Measurements from ENCODE around the gene WDR17. TPM values are rescaled to one million over a fixed set of nuclear protein-coding genes. Genes with fewer than 3 reads are reported as not detected.

Gene WDR17
- total and polyA plus RNA-seq, 2 of the 8 experiments (the other 6 are each of a cell fraction or from before 2014, with no cell fraction given) = 1.4 to 3.3 TPM

DNA sequence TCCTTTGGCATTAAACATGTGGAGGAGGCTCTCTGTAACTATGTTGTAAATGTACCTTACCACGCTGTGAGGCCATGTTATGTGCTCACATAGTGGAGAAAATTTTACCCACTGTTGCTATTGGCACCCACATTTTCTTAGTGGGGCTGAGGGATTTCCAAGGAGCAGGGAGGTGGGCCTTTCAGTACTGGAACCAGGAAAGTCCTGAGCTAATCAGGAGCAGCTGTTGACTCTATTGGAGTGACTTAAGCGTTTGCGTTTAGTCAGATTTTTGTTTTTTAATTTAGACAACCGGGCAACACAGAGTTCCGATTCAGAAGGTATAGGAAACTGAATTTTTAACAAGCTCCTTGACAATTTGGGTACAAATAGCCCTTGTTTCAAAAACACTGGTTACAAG is 30.7 kb upstream of the WDR17 start:
- Histone ChIP-seq H3K79me1 (ENCODE audit: low read depth, low read length) (no peaks in the 10 kb centered on the region), H3K4me2 (ENCODE audit: insufficient read depth in 1 of 2, low read depth in 2 of 2, low read length in 2 of 2) (no peak overlapping the region), H3K18ac (ENCODE audit: extremely low read depth, low read length) (no peak overlapping the region), H3K14ac (ENCODE audit: insufficient read length) (no peak overlapping the region), H2AFZ (ENCODE audit: low read length) (no peak overlapping the region), H3K9me3 (ENCODE audit: insufficient read depth in 2 of 2, low read depth in 1 of 2, low read length in 1 of 2) (no peaks in the 10 kb centered on the region), H4K5ac (ENCODE audit: insufficient read length, low read depth, low read length) (no peak overlapping the region), H2BK15ac (ENCODE audit: low read length) (no peak overlapping the region), H3K27me3 (replicated peaks in 1 of 4; ENCODE audit: control insufficient read depth in 3 of 4, extremely low read depth in 1 of 4, insufficient read depth in 3 of 4, low read length in 3 of 4) (no peaks in the 10 kb centered on the region), H3K4me3 (ENCODE audit: extremely low read depth in 1 of 4, insufficient read depth in 2 of 4, low read depth in 3 of 4, low read length in 4 of 4) (no peak overlapping the region), H3K36me3 (ENCODE audit: control insufficient read depth in 2 of 4, insufficient read depth in 4 of 4, low read length in 3 of 4) (no peaks in the 10 kb centered on the region), H3K9ac (replicated peaks in 1 of 4; ENCODE audit: extremely low read depth in 1 of 4, low read depth in 3 of 4, low read length in 3 of 4) (no peak overlapping the region), H3K23me2 (ENCODE audit: low read depth, low read length) (peaks cover 4% of the 10 kb centered on the region; the same call in 1 of the 2 replicates), H3K4me1 (replicated peaks in 1 of 4; ENCODE audit: control insufficient read depth in 3 of 4, insufficient read depth in 4 of 4, low read length in 3 of 4) (no peaks in the 10 kb centered on the region), H3K27ac (ENCODE audit: low read depth, low read length) (no peak overlapping the region), H4K20me1 (replicated peaks in 1 of 2; ENCODE audit: control insufficient read depth in 1 of 2, insufficient read depth in 2 of 2, low read length in 2 of 2) (no peaks in the 10 kb centered on the region), H3K56ac (replicated peaks; ENCODE audit: insufficient read length, low read depth, low read length) (no peak overlapping the region), H4K91ac (replicated peaks; ENCODE audit: insufficient read length, low read length) (no peak overlapping the region), H2BK120ac (replicated peaks; ENCODE audit: low read depth, low read length) (no peak overlapping the region), H2BK20ac (ENCODE audit: low read length) (no peak overlapping the region), H2BK12ac (ENCODE audit: low read depth, low read length) (no peak overlapping the region), H3K79me2 (ENCODE audit: control insufficient read depth in 1 of 2, insufficient read depth in 2 of 2, low read length in 2 of 2) (no peaks in the 10 kb centered on the region), H4K8ac (ENCODE audit: extremely low read depth, insufficient read depth, low read length) (no peak overlapping the region), H3K4ac (replicated peaks; ENCODE audit: insufficient read length, low read depth, low read length) (no peak overlapping the region), H2AK5ac (ENCODE audit: low read depth, low read length) (no peak overlapping the region), H3K23ac (ENCODE audit: insufficient read length) (no peak overlapping the region), H2BK5ac (ENCODE audit: low read depth, low read length) (no peak overlapping the region)
- WGBS, 2 experiments (ENCODE audit: extremely low coverage in 1 of 2, insufficient coverage in 1 of 2, insufficient read length in 1 of 2, insufficient replicate concordance in 2 of 2, low coverage in 1 of 2, low lambda C conversion rate in 2 of 2, missing lambda C conversion rate in 1 of 2) = 88% methylated on average over 5 of the region's 5 CpGs; no CpG with 5 or more reads in 1 of the 2 experiments
- FAIRE-seq (no peak), DNase-seq (ENCODE audit: low read depth in 1 of 2, low spot score in 2 of 2) (no peak)
- ChIA-PET POLR2A (ENCODE audit: partially characterized antibody) (no interaction called here), CTCF (ENCODE audit: partially characterized antibody) (interaction anchor here (0.6 to 4.4 kb wide), 22 partner anchors 9 to 323 kb away, joined by 3 to 52 read pairs (median 3); no protein-coding TSS in a partner anchor)
- TF ChIP-seq CBX5 (IDR thresholded peaks at IDR 0.05; ENCODE audit: low read depth, low read length) = no peak
- no peak for TF ChIP-seq RBBP5 (IDR thresholded peaks at IDR 0.05; ENCODE audit: borderline replicate concordance, low read depth, low read length)
- no peak for TF ChIP-seq HDAC6 (IDR thresholded peaks at IDR 0.05; ENCODE audit: low read depth, low read length)
- TF ChIP-seq BRCA1 (IDR thresholded peaks at IDR 0.05; ENCODE audit: low read depth, low read length) = no peak
- no peak for TF ChIP-seq SP1 (IDR thresholded peaks at IDR 0.05; ENCODE audit: low read depth, low read length)
- TF ChIP-seq TAF7 (optimal IDR thresholded peaks at IDR 0.05; ENCODE audit: borderline replicate concordance, low read depth, low read length) = no peak
- TF ChIP-seq RXRA (IDR thresholded peaks at IDR 0.05; ENCODE audit: insufficient read depth, low read depth, low read length) = no peak
